MV-4-11 (cell line): ENCODE results near the gene WNT3.
A peak's percentile ranks its signal among the peaks of the same experiment; 100 is the strongest.
"Not testable (repeated sequence)": the region's sequence is repeated elsewhere in the genome, so short reads cannot be mapped to it uniquely, and the experiment has no call there.

Experiments
- DNase-seq: peaks from one replicate; lab custom pipeline; 2025; lab: John Stamatoyannopoulos, UW

Gene WNT3

GRCh38 chr17:46813920-46814319 is 4.6 kb downstream of the WNT3 start:
- no peak for DNase-seq

- no peak for DNase-seq
Measured at GRCh38 chr17:46812624-46813318, 5.7 kb downstream of the WNT3 start.

- DNase-seq = no peak
Measured at GRCh38 chr17:46811978-46812583, 6.4 kb downstream of the WNT3 start.

- DNase-seq = no peak
Measured at GRCh38 chr17:46810837-46811236, 7.7 kb downstream of the WNT3 start.

DNA sequence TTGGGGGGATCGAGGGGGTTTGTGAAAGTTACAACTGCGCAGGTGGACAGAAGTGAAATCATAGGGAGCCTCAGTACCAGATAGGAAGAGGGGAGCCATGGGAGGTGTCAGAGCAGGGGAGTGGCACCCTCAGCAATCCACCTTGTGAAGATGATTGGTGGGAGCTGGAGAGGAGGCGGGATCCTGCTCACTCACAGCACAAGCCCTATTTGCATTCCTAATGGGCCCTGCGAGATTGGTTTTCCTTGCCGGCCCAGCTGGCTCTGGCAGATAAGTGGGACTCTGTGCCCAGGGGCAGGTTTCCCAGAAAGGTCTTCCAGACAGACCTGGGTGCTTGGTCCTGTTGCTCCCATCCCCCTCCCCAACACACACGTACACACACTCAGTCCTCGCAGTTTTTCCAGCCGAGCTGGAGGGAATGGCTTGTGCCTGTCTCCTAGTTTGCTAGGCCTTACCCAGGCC is 9.4 kb downstream of the WNT3 start:
- no peak for DNase-seq

GRCh38 chr17:46805771-46806170 is 12.7 kb downstream of the WNT3 start:
- no peak for DNase-seq

DNA sequence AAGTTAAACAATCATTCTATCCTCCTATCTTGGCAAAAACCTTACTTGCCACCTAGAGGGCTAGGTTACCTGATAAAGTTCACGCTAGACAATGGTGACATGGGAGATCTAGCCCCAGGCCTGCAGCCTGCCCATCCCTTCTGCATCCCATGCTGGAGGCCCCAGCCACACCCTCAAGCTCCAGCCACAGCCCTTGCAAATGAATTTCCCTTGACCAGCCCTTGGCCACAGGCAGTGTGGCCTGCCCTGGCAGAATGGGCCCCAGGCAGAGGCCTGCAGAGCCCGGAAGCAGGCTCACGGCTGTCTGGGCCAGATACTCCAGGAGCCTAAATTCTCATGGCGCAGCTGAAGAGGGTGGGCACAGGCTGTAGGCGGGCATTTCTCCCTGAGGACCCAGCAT is 14.9 kb downstream of the WNT3 start:
- DNase-seq = no peak

- no peak for DNase-seq
Measured at GRCh38 chr17:46802800-46803199, 15.7 kb downstream of the WNT3 start.

DNA sequence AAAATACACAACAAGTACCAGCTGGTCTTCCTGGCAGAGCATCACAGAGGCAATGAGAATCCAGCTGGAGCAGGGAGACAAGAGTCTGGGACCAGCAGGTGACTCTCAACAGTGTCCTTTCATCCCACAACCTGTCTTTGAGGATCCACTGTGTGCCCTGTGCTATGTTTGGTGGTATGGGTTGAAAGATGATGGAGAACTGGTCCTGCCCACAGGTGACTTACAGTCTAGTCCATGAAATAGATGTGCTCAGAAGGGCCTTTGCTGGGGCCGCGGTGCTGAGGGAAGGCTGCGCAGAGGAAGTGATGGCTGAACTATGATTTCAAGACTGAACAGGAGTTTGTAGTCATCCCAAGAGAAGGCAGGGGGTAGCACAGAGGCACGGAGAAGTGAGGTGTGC is 17.9 kb downstream of the WNT3 start:
- DNase-seq = no peak

- no peak for DNase-seq
Measured at GRCh38 chr17:46796956-46797530, 21.4 kb downstream of the WNT3 start.

DNA sequence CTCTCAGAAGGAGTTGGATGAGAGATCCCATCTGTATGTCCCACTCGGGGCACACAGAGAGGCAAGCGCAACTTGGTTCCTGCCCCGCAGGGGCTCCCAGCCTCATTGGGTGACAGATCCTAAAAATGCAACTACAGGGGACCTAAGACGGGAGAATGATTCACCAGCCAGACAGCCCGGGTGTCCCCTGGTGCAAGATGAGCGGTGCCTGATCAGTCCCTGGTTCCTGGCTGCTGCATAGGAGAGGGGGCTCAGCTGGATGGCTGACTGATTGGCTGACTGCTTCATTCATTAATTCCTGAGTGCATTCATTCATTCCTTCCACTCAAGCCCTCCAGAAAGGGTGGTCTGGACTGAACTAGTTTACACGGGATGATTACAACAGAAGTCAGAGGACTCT is 22.0 kb downstream of the WNT3 start:
- DNase-seq = no peak

DNA sequence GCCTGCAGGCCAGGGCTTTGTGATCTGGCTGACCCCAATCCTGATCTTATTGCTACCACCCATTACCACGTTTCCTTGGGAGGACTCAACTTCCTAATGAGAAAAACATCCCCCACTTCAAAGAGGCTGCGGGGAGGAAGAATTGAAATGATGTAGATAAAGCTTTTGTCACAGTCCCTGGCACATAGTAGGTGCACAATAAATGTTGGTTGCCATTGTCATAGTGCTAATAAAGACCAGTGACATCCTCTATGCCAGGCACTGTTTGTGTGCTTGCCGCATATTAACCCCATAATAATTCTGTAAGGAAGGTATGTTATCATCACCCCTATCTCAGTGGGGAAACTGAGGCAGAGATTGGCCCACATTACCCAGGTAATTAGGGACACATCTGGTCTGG is 22.4 kb downstream of the WNT3 start:
- DNase-seq = no peak

DNA sequence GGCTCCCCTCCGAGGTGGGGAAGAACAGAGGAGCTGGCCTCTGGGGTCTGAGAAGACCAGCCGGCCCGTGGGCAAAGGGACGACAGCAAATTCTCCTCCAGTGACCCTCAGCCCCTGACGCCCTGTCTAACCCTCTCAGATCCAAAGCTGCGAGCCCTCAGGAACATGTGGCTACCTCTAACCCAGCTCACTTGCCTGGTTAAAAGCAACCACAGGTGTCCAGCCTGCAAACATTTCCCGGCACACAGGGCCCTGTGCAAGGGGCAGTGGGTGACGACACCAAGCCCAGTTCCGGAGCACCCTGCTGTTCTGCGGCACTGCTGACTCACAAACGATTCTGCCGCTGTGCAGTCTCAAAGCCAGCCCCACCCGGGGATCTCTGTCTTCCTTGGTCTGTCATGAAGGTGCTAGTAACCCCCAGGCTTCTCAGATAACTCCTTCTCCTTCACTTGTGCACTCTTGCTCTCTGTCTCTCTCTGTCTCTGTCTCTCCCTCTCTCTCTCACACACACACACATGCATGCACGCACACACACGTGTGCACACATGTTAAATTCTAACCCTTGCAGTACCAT is 23.0 kb downstream of the WNT3 start:
- peak; percentile 66 for DNase-seq

DNA sequence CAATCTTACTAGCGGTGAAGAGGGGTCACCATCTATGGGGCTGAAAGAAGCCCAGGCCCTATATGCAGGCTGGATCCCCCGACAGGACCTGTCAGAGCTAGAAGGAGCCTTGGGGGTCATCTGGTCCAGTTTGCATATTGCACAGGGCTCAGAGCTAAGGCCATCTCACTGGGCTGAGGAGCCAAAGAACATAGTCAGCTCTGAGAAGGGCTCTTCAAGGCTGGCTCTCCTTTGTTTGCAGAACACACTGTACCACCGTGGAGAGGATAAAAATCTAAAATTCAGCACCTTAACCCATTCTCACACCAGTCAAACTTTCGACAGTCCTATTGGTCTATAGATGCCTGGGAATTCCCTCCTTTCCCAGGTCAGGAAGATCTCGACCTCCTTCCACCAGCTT is 24.2 kb downstream of the WNT3 start:
- DNase-seq = no peak

- DNase-seq = no peak
Measured at GRCh38 chr17:46793541-46793940, 25.0 kb downstream of the WNT3 start.

GRCh38 chr17:46793023-46793422 is 25.5 kb downstream of the WNT3 start:
- not testable (repeated sequence) for DNase-seq

- DNase-seq = no peak
Measured at GRCh38 chr17:46792071-46792470, 26.4 kb downstream of the WNT3 start.

DNA sequence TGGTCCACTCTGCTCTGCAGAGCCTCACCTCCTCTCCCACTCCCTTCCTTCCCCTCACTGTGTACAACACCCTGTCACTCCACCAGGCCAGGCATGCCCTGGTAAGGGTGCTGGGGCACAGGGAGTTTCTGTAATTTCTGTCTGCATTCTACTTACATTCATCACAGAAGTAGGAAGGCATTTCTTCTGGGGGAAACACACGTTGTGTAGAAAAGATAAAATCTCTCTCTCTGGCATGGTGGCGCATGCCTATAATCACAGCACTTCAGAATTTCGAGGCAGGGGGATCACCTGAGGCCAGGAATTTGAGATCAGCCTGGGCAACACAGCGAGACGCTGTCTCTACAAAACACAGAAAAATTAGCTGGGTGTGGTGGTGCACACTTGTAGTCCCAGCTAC is 27.0 kb downstream of the WNT3 start:
- no peak for DNase-seq

GRCh38 chr17:46790216-46790615 is 28.3 kb downstream of the WNT3 start:
- no peak for DNase-seq

DNA sequence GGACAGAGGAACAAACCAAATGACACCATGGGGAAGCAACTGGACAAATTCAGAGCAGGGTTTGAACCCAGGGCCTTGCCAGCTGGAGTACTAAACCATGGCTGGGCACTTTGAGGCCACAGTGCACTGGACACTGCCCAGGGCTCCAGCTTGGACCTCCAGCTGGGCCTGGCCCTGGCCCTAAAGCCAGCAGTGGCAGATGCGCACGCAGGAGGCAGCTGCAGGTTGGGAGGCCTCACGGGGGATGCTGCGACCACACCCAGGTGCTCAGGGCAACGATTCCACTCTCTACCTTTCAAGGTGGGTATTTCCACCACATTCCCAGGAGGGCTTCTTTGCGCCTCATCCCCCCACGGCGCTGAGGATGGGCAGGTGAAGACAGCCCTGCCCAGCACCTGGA is 28.9 kb downstream of the WNT3 start:
- no peak for DNase-seq

DNA sequence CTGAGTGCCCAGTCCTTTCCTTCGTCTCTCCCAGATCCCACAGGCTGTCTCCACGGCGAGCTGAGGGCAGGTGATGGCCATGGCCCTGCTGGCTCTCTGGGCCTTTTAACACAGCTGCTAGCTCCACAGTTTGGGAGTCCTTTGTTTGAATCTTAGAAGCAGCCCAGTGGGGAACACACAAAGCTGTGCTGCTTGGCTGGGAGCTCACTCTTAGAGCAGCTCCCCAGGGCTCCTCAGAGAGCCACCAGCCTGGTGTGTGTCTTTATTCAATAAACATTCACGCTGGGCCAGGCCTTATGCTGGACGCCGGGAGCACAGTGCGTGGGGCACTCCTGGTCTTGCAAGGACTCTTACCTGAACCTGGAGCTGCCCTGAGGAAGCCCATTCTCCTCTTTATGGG is 29.7 kb downstream of the WNT3 start:
- no peak for DNase-seq

- DNase-seq = no peak
Measured at GRCh38 chr17:46788300-46788699, 30.2 kb downstream of the WNT3 start.

- DNase-seq = no peak
Measured at GRCh38 chr17:46787478-46787877, 31.0 kb downstream of the WNT3 start.
